ENCODE results near the gene INIP. TPM values are rescaled to one million over a fixed set of nuclear protein-coding genes. Genes with fewer than 3 reads are reported as not detected.
"Not testable (repeated sequence)": the region's sequence is repeated elsewhere in the genome, so short reads cannot be mapped to it uniquely, and the experiment has no call there.

Gene INIP
- total RNA-seq, 2 experiments from 2014 or later, result 29.4 to 29.8 TPM

GRCh38 chr9:112680731-112681402 lies 37.0 kb downstream of the INIP start:
- H3K36me3 Mint-ChIP-seq, result peaks cover 22% of the 10 kb centered on the region
- peaks cover 14% of the 10 kb centered on the region for H3K9me3 Mint-ChIP-seq
- H3K27ac Mint-ChIP-seq, result no peak overlapping the region
- POLR2A ChIA-PET, result interaction anchor here (0.7 kb wide), 1 partner anchor 11 kb away, joined by 11 read pairs; no protein-coding TSS in a partner anchor
- no peak overlapping the region for H3K4me3 Mint-ChIP-seq
- peaks cover 6% of the 10 kb centered on the region for H3K4me1 Mint-ChIP-seq
- ATAC-seq (ENCODE audit: low read depth) (no peak), DNase-seq (no peak)
- no peaks in the 10 kb centered on the region for H3K27me3 Mint-ChIP-seq

GRCh38 chr9:112677040-112677439 lies 40.9 kb downstream of the INIP start:
- H3K4me3 Mint-ChIP-seq, result no peak overlapping the region
- H3K36me3 Mint-ChIP-seq, result peaks cover 5% of the 10 kb centered on the region
- H3K27ac Mint-ChIP-seq, result no peak overlapping the region
- ATAC-seq (ENCODE audit: low read depth) (no peak), DNase-seq (no peak)
- peaks cover 3% of the 10 kb centered on the region for H3K4me1 Mint-ChIP-seq
- POLR2A ChIA-PET, result no interaction called here
- no peaks in the 10 kb centered on the region for H3K27me3 Mint-ChIP-seq
- peaks cover 12% of the 10 kb centered on the region for H3K9me3 Mint-ChIP-seq

- H3K27me3 Mint-ChIP-seq; H3K36me3 Mint-ChIP-seq; DNase-seq; ATAC-seq (ENCODE audit: low read depth); H3K27ac Mint-ChIP-seq; H3K9me3 Mint-ChIP-seq; H3K4me3 Mint-ChIP-seq; H3K4me1 Mint-ChIP-seq; POLR2A ChIA-PET: not testable (repeated sequence)
Observed at GRCh38 chr9:112673221-112673620, 44.7 kb downstream of the INIP start.

GRCh38 chr9:112670991-112671625 lies 46.8 kb downstream of the INIP start:
- POLR2A ChIA-PET, result no interaction called here
- H3K27me3 Mint-ChIP-seq, result peaks cover 2% of the 10 kb centered on the region
- H3K36me3 Mint-ChIP-seq, result no peaks in the 10 kb centered on the region
- DNase-seq, result no peak
- no peak overlapping the region for H3K27ac Mint-ChIP-seq
- H3K9me3 Mint-ChIP-seq, result no peaks in the 10 kb centered on the region
- no peak for ATAC-seq (ENCODE audit: low read depth)
- H3K4me3 Mint-ChIP-seq, result no peak overlapping the region
- peaks cover 6% of the 10 kb centered on the region for H3K4me1 Mint-ChIP-seq

- peaks cover 2% of the 10 kb centered on the region for H3K27me3 Mint-ChIP-seq
- DNase-seq (no peak), ATAC-seq (ENCODE audit: low read depth) (no peak)
- H3K9me3 Mint-ChIP-seq, result no peaks in the 10 kb centered on the region
- POLR2A ChIA-PET, result no interaction called here
- H3K4me3 Mint-ChIP-seq, result no peak overlapping the region
- H3K27ac Mint-ChIP-seq, result no peak overlapping the region
- peaks cover 3% of the 10 kb centered on the region for H3K4me1 Mint-ChIP-seq
- H3K36me3 Mint-ChIP-seq, result no peaks in the 10 kb centered on the region
Observed at GRCh38 chr9:112669326-112669725, 48.6 kb downstream of the INIP start.

GRCh38 chr9:112665347-112665746 lies 52.6 kb downstream of the INIP start:
- H3K27me3 Mint-ChIP-seq, result peaks cover 2% of the 10 kb centered on the region
- H3K27ac Mint-ChIP-seq, result no peak overlapping the region
- no peaks in the 10 kb centered on the region for H3K36me3 Mint-ChIP-seq
- DNase-seq, result no peak
- H3K4me3 Mint-ChIP-seq, result no peak overlapping the region
- no peaks in the 10 kb centered on the region for H3K9me3 Mint-ChIP-seq
- ATAC-seq (ENCODE audit: low read depth), result no peak
- peaks cover 3% of the 10 kb centered on the region for H3K4me1 Mint-ChIP-seq
- POLR2A ChIA-PET, result no interaction called here

GRCh38 chr9:112664531-112664930 lies 53.4 kb downstream of the INIP start:
- Mint-ChIP-seq H3K27ac (no peak overlapping the region), H3K9me3 (no peaks in the 10 kb centered on the region), H3K4me3 (no peak overlapping the region), H3K27me3 (peaks cover 2% of the 10 kb centered on the region), H3K4me1 (peaks cover 3% of the 10 kb centered on the region), H3K36me3 (no peaks in the 10 kb centered on the region)
- POLR2A ChIA-PET, result no interaction called here
- DNase-seq, result no peak
- ATAC-seq (ENCODE audit: low read depth), result no peak

- H3K4me1 Mint-ChIP-seq, result peaks cover 3% of the 10 kb centered on the region
- peaks cover 2% of the 10 kb centered on the region for H3K36me3 Mint-ChIP-seq
- DNase-seq (no peak), ATAC-seq (ENCODE audit: low read depth) (no peak)
- POLR2A ChIA-PET, result no interaction called here
- H3K27ac Mint-ChIP-seq, result no peak overlapping the region
- H3K4me3 Mint-ChIP-seq, result no peak overlapping the region
- H3K27me3 Mint-ChIP-seq, result peaks cover 2% of the 10 kb centered on the region
- H3K9me3 Mint-ChIP-seq, result no peaks in the 10 kb centered on the region
Observed at GRCh38 chr9:112663681-112664080, 54.2 kb downstream of the INIP start.

- DNase-seq (no peak), ATAC-seq (ENCODE audit: low read depth) (no peak)
- Mint-ChIP-seq H3K4me1 (no peaks in the 10 kb centered on the region), H3K27me3 (no peaks in the 10 kb centered on the region), H3K27ac (no peak overlapping the region), H3K9me3 (no peaks in the 10 kb centered on the region), H3K4me3 (no peak overlapping the region), H3K36me3 (peaks cover 2% of the 10 kb centered on the region)
- POLR2A ChIA-PET, result no interaction called here
Observed at GRCh38 chr9:112659906-112660305, 58.0 kb downstream of the INIP start.

GRCh38 chr9:112655668-112656067 lies 62.2 kb downstream of the INIP start:
- H3K4me1 Mint-ChIP-seq, result no peaks in the 10 kb centered on the region
- peaks cover 2% of the 10 kb centered on the region for H3K36me3 Mint-ChIP-seq
- POLR2A ChIA-PET, result no interaction called here
- no peak for DNase-seq
- H3K9me3 Mint-ChIP-seq, result no peaks in the 10 kb centered on the region
- ATAC-seq (ENCODE audit: low read depth), result no peak
- H3K27me3 Mint-ChIP-seq, result no peaks in the 10 kb centered on the region
- no peak overlapping the region for H3K4me3 Mint-ChIP-seq
- no peak overlapping the region for H3K27ac Mint-ChIP-seq

GRCh38 chr9:112654282-112654681 lies 63.6 kb downstream of the INIP start:
- DNase-seq (no peak), ATAC-seq (ENCODE audit: low read depth) (no peak)
- POLR2A ChIA-PET, result no interaction called here
- Mint-ChIP-seq H3K4me1 (no peaks in the 10 kb centered on the region), H3K4me3 (no peak overlapping the region), H3K27ac (no peak overlapping the region), H3K36me3 (peaks cover 4% of the 10 kb centered on the region), H3K9me3 (peaks cover 1% of the 10 kb centered on the region), H3K27me3 (peaks cover 2% of the 10 kb centered on the region)

GRCh38 chr9:112648624-112649023 lies 69.3 kb downstream of the INIP start:
- no peak overlapping the region for H3K4me3 Mint-ChIP-seq
- DNase-seq, result no peak
- no peaks in the 10 kb centered on the region for H3K4me1 Mint-ChIP-seq
- peaks cover 2% of the 10 kb centered on the region for H3K27me3 Mint-ChIP-seq
- peaks cover 16% of the 10 kb centered on the region for H3K9me3 Mint-ChIP-seq
- ATAC-seq (ENCODE audit: low read depth), result no peak
- POLR2A ChIA-PET, result no interaction called here
- peaks cover 33% of the 10 kb centered on the region for H3K36me3 Mint-ChIP-seq
- no peak overlapping the region for H3K27ac Mint-ChIP-seq

GRCh38 chr9:112647596-112647995 lies 70.3 kb downstream of the INIP start:
- Mint-ChIP-seq H3K9me3 (peaks cover 19% of the 10 kb centered on the region), H3K27ac (no peak overlapping the region), H3K4me3 (no peak overlapping the region), H3K4me1 (no peaks in the 10 kb centered on the region), H3K27me3 (peaks cover 2% of the 10 kb centered on the region), H3K36me3 (peaks cover 36% of the 10 kb centered on the region)
- no peak for DNase-seq
- POLR2A ChIA-PET, result no interaction called here
- ATAC-seq (ENCODE audit: low read depth), result no peak

- DNase-seq, result no peak
- POLR2A ChIA-PET, result no interaction called here
- peaks cover 24% of the 10 kb centered on the region for H3K36me3 Mint-ChIP-seq
Observed at GRCh38 chr9:112642126-112642525, 75.8 kb downstream of the INIP start.

More at GRCh38 chr9:112642126-112642525, 75.8 kb downstream of the INIP start:
- Mint-ChIP-seq H3K4me1 (no peaks in the 10 kb centered on the region), H3K4me3 (no peak overlapping the region), H3K9me3 (peaks cover 21% of the 10 kb centered on the region), H3K27ac (no peak overlapping the region), H3K27me3 (no peaks in the 10 kb centered on the region)
- ATAC-seq (ENCODE audit: low read depth), result no peak
